OCI-LY7 (cell line): ENCODE data around the gene MMAB. TPM values are rescaled to one million over a fixed set of nuclear protein-coding genes. Genes with fewer than 3 reads are reported as not detected.

Source experiments
- BruUV-seq: library from RNA; stranded (reverse); fragments of 400-500 nt; replicated peaks from 2 replicates; lab custom pipeline; 2021; lab: Mats Ljungman, UMichigan
- CTCF ChIA-PET: fragments of 300-600 bp; sonication (Branson Sonifier 250); formaldehyde crosslinking; loops from one replicate; lab custom pipeline; 2022; ENCODE audit warnings: antibody characterized with exemption; ENCODE audit not compliant: unreplicated experiment; lab: Charles Lee
- POLR2A ChIA-PET: fragments of 300-600 bp; sonication (Branson Sonifier 250); formaldehyde crosslinking; loops from one replicate; lab custom pipeline; 2022; ENCODE audit warnings: antibody characterized with exemption; lab: Charles Lee
- DNase-seq: peaks from one replicate; pipeline ENCODE4 v3.0.0-alpha.2; 2015; ENCODE audit warnings: low spot score
- H2AFZ ChIP-seq: fragments of 200-600 bp; sonication (generic), shearing (Covaris generic); 2 replicates; pipeline ENCODE4 v1.6.1; 2014; ENCODE audit warnings: mild to moderate bottlenecking, antibody characterized with exemption, low read length, moderate library complexity
- H3K27ac ChIP-seq: fragments of 200-600 bp; sonication (generic); 2 replicates; pipeline ENCODE4 v1.5.1; 2014; ENCODE audit warnings: mixed run types, low read depth, mild to moderate bottlenecking, moderate library complexity, low read length, inconsistent platforms; ENCODE audit not compliant: poor library complexity, severe bottlenecking
- H3K36me3 ChIP-seq: fragments of 200-600 bp; sonication (generic); 2 replicates; pipeline ENCODE4 v1.6.1; 2014; ENCODE audit warnings: mild to moderate bottlenecking, antibody characterized with exemption, low read length, moderate library complexity, mixed read lengths; ENCODE audit not compliant: insufficient read depth
- H3K4me1 ChIP-seq: fragments of 200-600 bp; sonication (generic); 2 replicates; pipeline ENCODE4 v1.5.1; 2014; ENCODE audit warnings: mild to moderate bottlenecking, low read length; ENCODE audit not compliant: insufficient read depth, poor library complexity, severe bottlenecking
- H3K4me2 ChIP-seq: fragments of 200-600 bp; sonication (generic); 2 replicates; pipeline ENCODE4 v1.6.1; 2014; ENCODE audit warnings: mild to moderate bottlenecking, low read length
- H3K4me3 ChIP-seq: fragments of 200-600 bp; sonication (generic); 2 replicates; pipeline ENCODE4 v1.5.1; 2014; ENCODE audit warnings: mild to moderate bottlenecking, low read depth, low read length; ENCODE audit not compliant: poor library complexity, severe bottlenecking
- H3K79me2 ChIP-seq: fragments of 200-600 bp; sonication (generic); 2 replicates; pipeline ENCODE4 v1.6.1; 2016; ENCODE audit warnings: low read depth, mild to moderate bottlenecking, low read length, moderate library complexity, mixed read lengths; ENCODE audit not compliant: insufficient read depth
- H3K9me2 ChIP-seq: fragments of 200-600 bp; sonication (generic); 2 replicates; pipeline ENCODE4 v1.6.1; 2016; ENCODE audit warnings: mild to moderate bottlenecking, low read length, mixed read lengths; ENCODE audit not compliant: insufficient read depth
- H3K9me3 ChIP-seq: fragments of 200-600 bp; sonication (generic); 2 replicates; pipeline ENCODE4 v1.6.1; 2014; ENCODE audit warnings: mild to moderate bottlenecking, mixed run types, low read length, mixed read lengths
- H4K20me1 ChIP-seq: fragments of 200-600 bp; sonication (generic); 2 replicates; pipeline ENCODE4 v1.6.1; 2014; ENCODE audit warnings: mild to moderate bottlenecking, antibody characterized with exemption, low read length, moderate library complexity, mixed read lengths; ENCODE audit not compliant: insufficient read depth
- EZH2phosphoT487 ChIP-seq: fragments of 200-600 bp; sonication (generic); IDR thresholded peaks from 2 replicates; pipeline ENCODE4 v1.6.1; 2018; ENCODE audit warnings: low read depth, borderline replicate concordance, mild to moderate bottlenecking, mixed run types, antibody characterized with exemption, low read length, moderate library complexity, mixed read lengths
- intact Hi-C: fragments of 100-400 bp; cut with micrococcal nuclease; formaldehyde crosslinking; loops from one replicate; pipeline ENCODE4 v1.10.0; 2022; ENCODE audit not compliant: unreplicated experiment
- total RNA-seq, 2 experiments: library from RNA; depleted of rRNA in 1 of 2; stranded (reverse); fragments of >200 nt in 1 of 2; shearing (Covaris generic) in 1 of 2; gene quantifications; 2 replicates each; pipeline ENCODE4 v1.2.3, GENCODE V29; 2014 to 2022
- TF ChIP-seq, protein P1 (sequence below): fragments of 200-600 bp; sonication (generic); conservative IDR thresholded peaks from 2 replicates; pipeline ENCODE4 v1.5.1; 2014; ENCODE audit warnings: mild to moderate bottlenecking, antibody characterized with exemption, low read length, moderate library complexity, mixed read lengths

The MMAB gene
- total RNA-seq, 2 experiments from 2014 or later, result 59.8 to 90.0 TPM

DNA sequence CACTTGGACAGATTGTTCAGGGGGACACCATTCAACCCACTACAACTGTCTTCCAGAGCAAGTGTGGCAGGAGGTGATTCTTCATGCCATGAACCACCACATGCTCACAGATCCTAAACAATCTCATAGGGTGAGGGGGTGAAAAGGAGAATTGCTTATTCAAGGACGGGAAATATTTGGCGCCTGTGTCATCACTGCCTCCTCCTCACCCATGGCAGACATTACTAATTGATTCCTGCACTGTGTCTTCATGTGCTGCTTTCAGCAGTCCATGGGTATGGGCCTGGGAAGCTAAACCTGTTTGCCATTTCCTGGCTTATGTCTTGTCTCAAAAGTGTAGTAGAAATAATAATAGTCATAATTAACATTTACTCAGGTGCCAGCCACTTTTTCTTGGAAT is 31.3 kb downstream of the MMAB start:
- no peaks in the 10 kb centered on the region for H3K79me2 ChIP-seq
- no peak overlapping the region for H3K4me2 ChIP-seq
- no peak overlapping the region for H2AFZ ChIP-seq
- CTCF ChIA-PET, result no interaction called here
- POLR2A ChIA-PET, result no interaction called here
- H3K9me3 ChIP-seq, result no peaks in the 10 kb centered on the region
- intact Hi-C loops, result no loop called here
- no peaks in the 10 kb centered on the region for H3K9me2 ChIP-seq
- no peak overlapping the region for H3K27ac ChIP-seq
- no TSS peak for BruUV-seq
- no peaks in the 10 kb centered on the region for H4K20me1 ChIP-seq
- no peak for DNase-seq
- no peaks in the 10 kb centered on the region for H3K36me3 ChIP-seq
- TF ChIP-seq, protein P1, sequence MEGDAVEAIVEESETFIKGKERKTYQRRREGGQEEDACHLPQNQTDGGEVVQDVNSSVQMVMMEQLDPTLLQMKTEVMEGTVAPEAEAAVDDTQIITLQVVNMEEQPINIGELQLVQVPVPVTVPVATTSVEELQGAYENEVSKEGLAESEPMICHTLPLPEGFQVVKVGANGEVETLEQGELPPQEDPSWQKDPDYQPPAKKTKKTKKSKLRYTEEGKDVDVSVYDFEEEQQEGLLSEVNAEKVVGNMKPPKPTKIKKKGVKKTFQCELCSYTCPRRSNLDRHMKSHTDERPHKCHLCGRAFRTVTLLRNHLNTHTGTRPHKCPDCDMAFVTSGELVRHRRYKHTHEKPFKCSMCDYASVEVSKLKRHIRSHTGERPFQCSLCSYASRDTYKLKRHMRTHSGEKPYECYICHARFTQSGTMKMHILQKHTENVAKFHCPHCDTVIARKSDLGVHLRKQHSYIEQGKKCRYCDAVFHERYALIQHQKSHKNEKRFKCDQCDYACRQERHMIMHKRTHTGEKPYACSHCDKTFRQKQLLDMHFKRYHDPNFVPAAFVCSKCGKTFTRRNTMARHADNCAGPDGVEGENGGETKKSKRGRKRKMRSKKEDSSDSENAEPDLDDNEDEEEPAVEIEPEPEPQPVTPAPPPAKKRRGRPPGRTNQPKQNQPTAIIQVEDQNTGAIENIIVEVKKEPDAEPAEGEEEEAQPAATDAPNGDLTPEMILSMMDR, result no peak
- TF ChIP-seq EZH2phosphoT487, result no peak
- H3K4me1 ChIP-seq, result no peaks in the 10 kb centered on the region
- no peak overlapping the region for H3K4me3 ChIP-seq

DNA sequence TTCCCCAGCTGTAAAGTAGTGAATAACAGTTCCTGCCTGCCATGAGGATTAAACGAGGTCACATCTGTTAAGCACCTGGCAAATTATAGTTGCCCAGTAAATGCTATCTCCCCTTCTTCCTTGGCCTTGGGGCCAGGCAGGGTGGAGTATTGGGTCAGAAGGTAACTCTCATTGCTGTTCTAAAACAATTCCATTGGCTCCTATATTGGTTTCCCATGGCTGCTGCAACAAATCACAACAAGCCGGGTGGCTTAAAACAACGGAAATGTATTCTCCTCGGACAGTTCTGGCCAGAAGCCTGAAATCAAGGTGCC is 31.9 kb downstream of the MMAB start:
- TF ChIP-seq, protein P1, result no peak
- TF ChIP-seq EZH2phosphoT487, result no peak
- no peaks in the 10 kb centered on the region for H4K20me1 ChIP-seq
- CTCF ChIA-PET, result no interaction called here
- H3K4me3 ChIP-seq, result no peak overlapping the region
- H3K4me2 ChIP-seq, result no peak overlapping the region
- no peaks in the 10 kb centered on the region for H3K36me3 ChIP-seq
- H3K9me3 ChIP-seq, result no peaks in the 10 kb centered on the region
- no peaks in the 10 kb centered on the region for H3K9me2 ChIP-seq
- POLR2A ChIA-PET, result no interaction called here
- H3K27ac ChIP-seq, result no peak overlapping the region
- BruUV-seq, result no TSS peak
- no peaks in the 10 kb centered on the region for H3K79me2 ChIP-seq
- H2AFZ ChIP-seq, result no peak overlapping the region
- no peaks in the 10 kb centered on the region for H3K4me1 ChIP-seq
- no peak for DNase-seq
- intact Hi-C loops, result no loop called here

DNA sequence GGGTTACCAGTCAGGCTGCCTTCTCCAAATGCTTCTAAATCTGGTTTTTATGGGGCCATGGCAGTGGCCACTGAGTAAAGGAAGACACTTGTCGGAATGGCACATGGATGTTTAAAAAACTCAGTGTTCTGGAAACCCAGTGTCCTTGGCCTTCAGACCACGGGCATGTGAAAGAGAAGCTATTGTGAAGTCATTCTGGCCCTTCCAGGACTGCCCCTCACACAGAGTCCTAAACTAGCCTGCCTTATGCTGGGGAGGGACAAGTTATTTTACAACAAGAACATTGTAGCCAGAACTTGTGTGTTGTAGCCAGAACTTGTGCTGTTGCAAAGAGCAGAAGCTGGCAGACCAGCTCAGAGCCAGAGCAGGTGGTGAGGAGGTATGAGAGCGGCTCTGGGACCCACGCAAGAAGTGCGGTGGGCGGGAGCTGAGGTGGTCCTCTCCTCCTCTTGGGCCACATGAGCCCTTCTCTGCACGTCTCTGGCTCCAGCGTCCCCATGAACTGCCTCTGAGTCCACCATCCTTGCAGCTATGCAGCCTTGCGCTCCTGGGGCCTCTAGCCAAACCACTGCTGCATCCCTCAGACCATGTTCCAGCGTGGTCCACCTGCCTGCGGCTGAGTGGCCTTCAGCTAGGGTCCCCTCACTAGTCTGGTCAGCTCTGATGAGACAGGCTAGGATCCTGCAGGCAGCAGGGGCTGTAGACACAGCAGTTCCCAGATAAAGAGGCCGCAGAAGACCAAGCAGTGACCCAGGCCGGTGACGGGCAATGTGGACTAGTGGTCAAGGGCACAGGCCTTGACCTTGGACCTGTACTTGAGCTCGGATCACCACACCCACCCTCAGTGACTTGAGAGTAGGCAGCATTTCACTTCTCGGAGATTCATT is 32.5 kb downstream of the MMAB start:
- no peaks in the 10 kb centered on the region for H3K9me3 ChIP-seq
- ChIA-PET CTCF (no interaction called here), POLR2A (no interaction called here)
- no peaks in the 10 kb centered on the region for H4K20me1 ChIP-seq
- no peaks in the 10 kb centered on the region for H3K4me1 ChIP-seq
- intact Hi-C loops, result no loop called here
- no peaks in the 10 kb centered on the region for H3K79me2 ChIP-seq
- DNase-seq, result no peak
- no peak overlapping the region for H3K27ac ChIP-seq
- TF ChIP-seq, protein P1, result no peak
- TF ChIP-seq EZH2phosphoT487, result no peak
- no peak overlapping the region for H2AFZ ChIP-seq
- H3K9me2 ChIP-seq, result no peaks in the 10 kb centered on the region
- H3K36me3 ChIP-seq, result no peaks in the 10 kb centered on the region
- H3K4me3 ChIP-seq, result no peak overlapping the region
- H3K4me2 ChIP-seq, result no peak overlapping the region
- no TSS peak for BruUV-seq
